HG03097 (cell line): ENCODE data around the gene RBFA.
"Not testable (repeated sequence)": the region's sequence is repeated elsewhere in the genome, so short reads cannot be mapped to it uniquely, and the experiment has no call there.

Experiments used
- ATAC-seq: cut with Tn5 transposase; IDR thresholded peaks from one replicate; pipeline ENCODE4 v1.9.1; 2021; ENCODE audit not compliant: unreplicated experiment, low FRiP score

RBFA gene

DNA sequence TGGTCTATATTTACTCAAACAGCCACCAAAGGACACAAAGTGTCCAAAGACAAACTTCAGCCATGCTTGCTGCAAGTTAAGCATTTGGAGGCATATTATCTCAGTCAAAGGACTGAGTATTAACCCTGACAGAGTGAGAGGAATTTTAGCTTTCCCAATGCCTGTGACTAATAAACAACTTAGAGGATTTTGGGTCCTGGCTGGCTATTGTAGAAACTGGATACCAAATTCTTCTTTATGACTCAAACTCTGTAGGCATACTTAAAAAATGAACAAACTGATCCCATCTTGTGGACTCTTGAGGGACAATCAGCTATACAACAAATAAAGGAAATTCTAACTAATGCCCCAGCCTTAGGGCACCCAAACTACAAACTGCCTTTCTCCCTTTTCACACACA lies 6.5 kb upstream of the RBFA start:
- ATAC-seq, result not testable (repeated sequence)

DNA sequence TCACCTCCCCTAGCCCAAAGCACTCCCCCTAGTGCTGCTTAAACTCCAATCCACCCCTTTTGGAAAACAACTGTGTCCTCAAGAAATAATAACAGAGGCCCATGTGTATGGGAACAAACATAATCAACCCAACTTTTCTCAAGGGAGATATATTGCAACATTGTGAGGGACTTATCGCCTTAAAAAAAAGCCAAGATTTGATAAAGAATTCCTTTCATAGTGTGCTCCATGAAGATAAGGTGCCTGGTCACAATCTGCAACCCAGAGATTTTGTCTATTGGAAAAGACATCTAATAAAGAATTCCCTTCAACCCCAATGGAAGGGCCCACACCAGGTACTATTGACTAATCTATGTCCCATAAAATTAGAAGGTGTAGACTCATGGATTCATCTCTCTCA lies 4.5 kb upstream of the RBFA start:
- no peak for ATAC-seq

- ATAC-seq, result peak; percentile 51
These were observed 810 bp upstream of the RBFA start for GRCh38 chr18:80033181-80034067.

DNA sequence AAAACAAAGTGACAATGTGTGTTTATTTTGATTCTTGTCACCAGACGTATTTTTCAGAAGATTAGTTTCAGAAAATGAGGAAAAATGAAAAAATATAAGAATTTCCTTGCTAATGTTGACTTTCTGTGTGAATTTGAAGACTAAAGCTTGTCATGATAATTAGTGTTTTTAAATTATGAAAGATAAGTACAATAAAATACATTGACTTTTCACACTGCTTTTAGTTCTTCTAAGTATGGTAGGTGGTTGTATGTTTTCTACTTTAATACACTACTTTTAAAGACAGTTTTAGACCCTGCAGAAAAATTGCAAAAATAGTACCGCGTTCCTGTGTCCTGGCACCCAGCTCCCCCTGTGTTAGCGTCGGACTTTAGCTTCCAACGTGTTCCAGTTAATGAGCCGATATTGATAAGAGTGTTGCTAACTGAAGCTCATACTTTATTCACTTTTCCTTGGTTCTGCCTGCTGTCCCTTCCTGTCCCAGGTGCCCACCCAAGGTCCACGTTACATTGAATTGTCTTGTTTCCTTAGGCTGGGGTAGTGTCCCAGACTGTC lies 695 bp downstream of the RBFA start:
- no peak for ATAC-seq

DNA sequence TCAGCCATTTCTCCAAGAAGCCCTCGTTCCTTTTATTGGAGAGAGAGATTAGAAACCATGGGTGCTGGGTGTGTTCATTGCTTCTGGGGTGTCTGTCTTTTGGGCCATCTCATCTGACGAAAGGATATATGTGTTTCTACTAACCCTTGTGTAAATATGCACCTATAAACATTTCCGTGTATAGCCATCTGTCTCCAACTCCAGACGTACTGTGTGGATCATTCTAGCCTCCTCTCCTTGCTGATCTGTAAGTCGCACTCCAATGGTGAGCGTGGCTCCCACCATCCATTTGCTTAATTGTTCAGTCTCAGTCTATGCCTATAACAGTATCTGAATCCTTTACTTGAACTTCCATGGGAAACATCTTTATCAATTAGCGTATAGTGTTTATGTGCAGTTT lies 1.8 kb downstream of the RBFA start:
- no peak for ATAC-seq

GRCh38 chr18:80037300-80037699 lies 3.1 kb downstream of the RBFA start:
- no peak for ATAC-seq

- ATAC-seq, result no peak
These were observed 3.8 kb downstream of the RBFA start for GRCh38 chr18:80037869-80038630.

- ATAC-seq, result no peak
These were observed 6.3 kb downstream of the RBFA start for GRCh38 chr18:80040515-80040914.

- ATAC-seq, result no peak
These were observed 7.2 kb downstream of the RBFA start for GRCh38 chr18:80041424-80041823.

- no peak for ATAC-seq
These were observed 8.6 kb downstream of the RBFA start for GRCh38 chr18:80042785-80043184.

DNA sequence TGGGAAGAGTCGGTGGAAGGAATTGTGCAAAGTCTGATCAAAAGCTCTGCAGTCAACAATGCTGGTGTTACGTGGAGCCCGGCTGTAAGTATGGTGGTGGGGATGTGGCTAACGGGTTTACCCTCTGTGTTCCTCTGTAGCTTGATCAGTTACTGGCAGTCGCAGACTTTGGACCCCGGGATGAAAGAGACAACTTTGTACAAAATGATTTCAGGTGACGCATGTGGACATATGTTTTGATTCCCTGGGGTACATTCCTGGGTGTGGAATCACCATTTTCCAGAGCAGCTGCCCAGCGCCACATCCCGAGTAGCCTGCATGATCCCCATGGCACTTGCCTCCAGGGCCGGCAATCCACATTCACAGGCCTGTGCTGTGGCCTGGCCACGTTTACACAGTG lies 9.8 kb downstream of the RBFA start:
- ATAC-seq, result no peak

GRCh38 chr18:80046011-80046410 lies 11.8 kb downstream of the RBFA start:
- ATAC-seq, result no peak

DNA sequence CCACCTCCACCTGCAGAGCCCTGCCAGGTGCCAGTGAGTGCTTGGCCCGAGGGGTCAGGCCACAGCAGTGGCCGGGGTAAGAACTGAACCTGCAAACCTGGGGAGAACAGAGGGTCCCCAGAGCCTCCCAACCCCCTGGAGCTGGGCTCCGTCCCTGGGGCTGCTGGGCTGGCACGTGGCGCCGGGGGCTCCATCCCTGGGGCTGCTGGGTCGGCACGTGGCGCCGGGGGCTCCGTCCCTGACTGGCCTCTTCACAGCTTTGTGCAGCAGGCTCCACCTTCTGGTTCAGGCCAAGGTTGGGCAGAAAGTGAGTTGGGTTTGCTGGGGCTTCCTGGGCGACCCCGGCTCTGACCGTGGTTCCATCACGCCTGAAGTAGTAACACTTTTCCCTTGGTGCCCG lies 12.2 kb downstream of the RBFA start:
- ATAC-seq, result no peak

DNA sequence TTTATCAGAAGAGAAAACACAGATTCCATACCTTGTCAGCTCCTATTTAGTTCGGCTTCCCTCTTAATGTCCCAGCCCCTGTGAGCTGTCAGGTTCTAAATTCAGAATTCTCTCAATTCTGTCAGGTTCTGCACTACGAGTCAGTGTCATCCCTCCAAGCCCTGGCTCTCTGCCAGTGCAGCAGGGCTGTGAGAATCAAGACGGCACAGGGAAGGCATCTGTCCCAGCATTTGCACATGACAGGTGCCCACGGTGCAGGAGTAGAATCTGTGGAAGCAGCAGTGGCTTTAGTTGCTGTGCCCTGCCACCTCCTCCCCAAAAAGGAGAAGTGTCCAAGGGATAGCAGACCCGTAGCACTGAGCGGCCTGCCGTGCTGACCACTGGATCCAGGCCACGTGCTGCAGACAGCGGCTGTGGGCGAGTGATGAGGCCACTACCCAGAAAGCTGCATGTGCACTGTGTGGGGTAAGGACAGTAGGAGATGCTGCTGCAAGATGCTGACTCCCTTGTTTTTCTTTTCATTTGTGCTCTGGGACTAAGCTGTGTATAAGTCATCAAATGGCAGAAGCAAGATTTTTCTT lies 12.8 kb downstream of the RBFA start:
- ATAC-seq, result no peak

DNA sequence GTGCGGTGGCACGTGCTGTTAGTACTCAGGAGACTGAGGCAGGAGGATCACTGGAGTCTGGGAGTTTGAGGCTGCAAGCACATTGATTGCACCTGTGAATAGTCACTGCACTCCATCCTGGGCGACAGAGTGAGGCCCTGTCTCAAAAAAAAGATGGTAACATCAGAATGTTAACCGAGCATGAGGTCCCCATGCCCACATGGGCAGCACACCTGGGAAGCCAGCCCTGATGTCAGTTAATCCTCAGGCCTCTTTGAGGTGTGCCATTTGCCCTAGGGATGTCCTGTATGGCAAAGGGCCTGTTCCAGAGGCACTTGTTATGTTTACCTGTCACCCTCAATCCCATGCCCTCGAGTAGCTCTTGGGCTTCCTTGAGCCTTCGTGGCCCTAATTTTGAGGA lies 16.6 kb downstream of the RBFA start:
- no peak for ATAC-seq

GRCh38 chr18:80056095-80056494 lies 21.9 kb downstream of the RBFA start:
- ATAC-seq, result no peak

DNA sequence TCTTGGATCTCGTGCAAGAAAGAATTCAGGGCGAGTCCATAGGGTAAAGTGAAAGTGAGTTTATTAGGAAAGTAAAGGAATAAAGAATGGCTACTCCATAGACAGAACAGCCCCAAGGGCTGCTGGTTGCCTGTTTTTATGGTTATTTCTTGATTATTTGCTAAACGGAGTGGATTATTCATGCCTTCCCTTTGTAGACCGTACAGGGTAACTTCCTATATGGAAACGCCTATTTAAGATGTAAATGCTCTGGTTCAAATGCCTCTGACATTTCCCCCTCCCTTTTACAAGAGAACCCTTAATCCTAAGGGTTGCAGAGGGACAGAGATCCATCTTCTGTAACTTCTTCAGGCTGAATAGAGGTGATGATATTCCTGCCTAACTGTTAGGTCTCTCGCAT lies 25.7 kb downstream of the RBFA start:
- no peak for ATAC-seq

- no peak for ATAC-seq
These were observed 31.5 kb downstream of the RBFA start for GRCh38 chr18:80065705-80066104.

GRCh38 chr18:80067321-80067720 lies 33.1 kb downstream of the RBFA start:
- no peak for ATAC-seq

DNA sequence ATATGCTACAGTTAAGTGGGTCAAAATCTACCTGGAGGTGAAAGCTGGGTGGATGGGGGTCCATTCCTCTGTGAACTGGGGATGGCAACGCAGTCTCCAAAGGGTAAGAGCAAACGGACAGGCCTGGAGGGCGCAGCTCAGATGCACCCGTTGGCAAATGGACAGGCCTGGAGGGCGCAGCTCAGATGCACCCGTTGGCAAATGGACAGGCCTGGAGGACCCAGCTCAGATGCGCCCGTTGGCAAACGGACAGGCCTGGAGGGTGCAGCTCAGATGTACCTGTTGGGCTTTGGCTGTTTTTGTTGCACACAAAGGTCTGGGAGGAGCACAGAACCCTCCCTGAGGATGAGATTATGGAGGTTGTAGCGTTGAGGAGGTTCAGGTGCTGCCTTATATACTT lies 33.7 kb downstream of the RBFA start:
- ATAC-seq, result no peak

- ATAC-seq, result no peak
These were observed 34.5 kb downstream of the RBFA start for GRCh38 chr18:80068571-80069272.
